Activated CD4-positive, alpha-beta T cell treated with anti-CD3 and anti-CD28 coated beads, Interleukin-2, amount 50 U/mL, for 1 hour (primary cell): ENCODE data around the gene THOC2.
"Not testable (repeated sequence)": the region's sequence is repeated elsewhere in the genome, so short reads cannot be mapped to it uniquely, and the experiment has no call there.

Experiments used
- DNase-seq: peaks from one replicate; pipeline ENCODE4 v3.0.0-alpha.2; 2020

The THOC2 gene

GRCh38 chrX:123732670-123733363 lies at the start of gene THOC2:
TSS of gene THOC2 (minus strand) at chrX:123733052. CDS start at chrX:123733022, 30 bp downstream.
- DNase-seq: peak; percentile 72

GRCh38 chrX:123781786-123782185 lies 48.9 kb upstream of the THOC2 start:
- DNase-seq: not testable (repeated sequence)

- DNase-seq: no peak
Observed at GRCh38 chrX:123779908-123780396, 47.1 kb upstream of the THOC2 start.

GRCh38 chrX:123773258-123773988 lies 40.6 kb upstream of the THOC2 start:
- DNase-seq: no peak

- DNase-seq: no peak
Observed at GRCh38 chrX:123771449-123772064, 38.7 kb upstream of the THOC2 start.

- DNase-seq: peak; percentile 23
Observed at GRCh38 chrX:123764967-123765871, 32.4 kb upstream of the THOC2 start.

- not testable (repeated sequence) for DNase-seq
Observed at GRCh38 chrX:123759849-123760248, 27.0 kb upstream of the THOC2 start.

GRCh38 chrX:123757794-123758193 lies 24.9 kb upstream of the THOC2 start:
- DNase-seq: not testable (repeated sequence)

GRCh38 chrX:123756320-123756719 lies 23.5 kb upstream of the THOC2 start:
- no peak for DNase-seq

GRCh38 chrX:123755107-123755506 lies 22.3 kb upstream of the THOC2 start:
- no peak for DNase-seq

- DNase-seq: no peak
Observed at GRCh38 chrX:123753656-123754350, 21.0 kb upstream of the THOC2 start.

GRCh38 chrX:123749643-123750042 lies 16.8 kb upstream of the THOC2 start:
- no peak for DNase-seq

GRCh38 chrX:123745511-123745910 lies 12.7 kb upstream of the THOC2 start:
- no peak for DNase-seq

GRCh38 chrX:123743312-123743711 lies 10.5 kb upstream of the THOC2 start:
- no peak for DNase-seq

GRCh38 chrX:123742440-123742839 lies 9.6 kb upstream of the THOC2 start:
- DNase-seq: no peak

GRCh38 chrX:123740536-123740935 lies 7.7 kb upstream of the THOC2 start:
- DNase-seq: no peak

- no peak for DNase-seq
Observed at GRCh38 chrX:123740006-123740405, 7.2 kb upstream of the THOC2 start.

- no peak for DNase-seq
Observed at GRCh38 chrX:123739474-123739873, 6.6 kb upstream of the THOC2 start.

- DNase-seq: no peak
Observed at GRCh38 chrX:123738378-123738940, 5.6 kb upstream of the THOC2 start.

- no peak for DNase-seq
Observed at GRCh38 chrX:123736333-123736921, 3.6 kb upstream of the THOC2 start.

- not testable (repeated sequence) for DNase-seq
Observed at GRCh38 chrX:123735137-123735536, 2.3 kb upstream of the THOC2 start.
